Left lung (tissue), 10 donors: ENCODE data around the gene HES5. TPM values are rescaled to one million over a fixed set of nuclear protein-coding genes. Genes with fewer than 3 reads are reported as not detected.

Experiments used
- ATAC-seq: fragments of 200-7000 bp; cut with Tn5 transposase; one replicate; pipeline ENCODE4 v1.9.1; 2020; ENCODE audit warnings: moderate library complexity
- DNase-seq, 4 donors: peaks; one replicate each; pipeline ENCODE4 v3.0.0-alpha.2; 2013 to 2020
- H3K27ac ChIP-seq, 2 donors: fragments of 200-600 bp; sonication (generic) in 1 of 2; one replicate each; pipeline versions ENCODE4 v1.5.0 to v1.8.0; 2020 to 2021
- H3K27me3 ChIP-seq, 2 donors: fragments of 200-600 bp; sonication (generic) in 1 of 2; one replicate each; pipeline versions ENCODE4 v1.5.0 to v1.8.0; 2020 to 2021
- H3K36me3 ChIP-seq, 2 donors: fragments of 200-600 bp; sonication (generic) in 1 of 2; one replicate each; pipeline versions ENCODE4 v1.5.0 to v1.8.0; 2020 to 2021
- H3K4me1 ChIP-seq, 2 donors: fragments of 200-600 bp; one replicate each; pipeline ENCODE4 v1.8.0; 2021
- H3K4me3 ChIP-seq, 2 donors: fragments of 200-600 bp; sonication (generic) in 1 of 2; one replicate each; pipeline versions ENCODE4 v1.5.0 to v1.8.0; 2020 to 2021; ENCODE audit warnings: mild to moderate bottlenecking in 1 of 2
- H3K9me3 ChIP-seq, 2 donors: fragments of 200-600 bp; sonication (generic) in 1 of 2; one replicate each; pipeline versions ENCODE4 v1.5.0 to v1.8.0; 2020 to 2021
- intact Hi-C, 2 donors: fragments of 100-400 bp; cut with DNase I; formaldehyde crosslinking; loops; one replicate each; pipeline versions ENCODE4 v1.11.2 to v1.14.2; 2022
- polyA plus RNA-seq, 6 donors: library from polyadenylated mRNA; unstranded; fragments of 120-200 nt; gene quantifications; one replicate each; pipeline ENCODE4 v1.2.1, GENCODE V29; 2013; ENCODE audit not compliant: insufficient read length in 6 of 6
- total RNA-seq, 2 donors: library from RNA; stranded (reverse); fragmentation: NEBNext Ultra II Directional; extraction: Animal tissue kit (Norgen Biotek cat#: 25700); gene quantifications; one replicate each; pipeline ENCODE4 v1.2.1, GENCODE V29; 2021
- TF ChIP-seq, protein P1 (sequence below), 2 donors: fragments of 200-600 bp; sonication (generic) in 1 of 2; IDR thresholded peaks; one replicate each; pipeline versions ENCODE4 v1.5.0 to v1.8.0; 2021; ENCODE audit warnings: antibody characterized with exemption in 2 of 2
- donor health status: DM: no; HTN: yes; CAD: no.
- donor health status: DM: no; HTN: no; CAD: no.

HES5 gene
- total and polyA plus RNA-seq, 8 donors, result 0.21 to 1.2 (median 0.65) TPM

DNA sequence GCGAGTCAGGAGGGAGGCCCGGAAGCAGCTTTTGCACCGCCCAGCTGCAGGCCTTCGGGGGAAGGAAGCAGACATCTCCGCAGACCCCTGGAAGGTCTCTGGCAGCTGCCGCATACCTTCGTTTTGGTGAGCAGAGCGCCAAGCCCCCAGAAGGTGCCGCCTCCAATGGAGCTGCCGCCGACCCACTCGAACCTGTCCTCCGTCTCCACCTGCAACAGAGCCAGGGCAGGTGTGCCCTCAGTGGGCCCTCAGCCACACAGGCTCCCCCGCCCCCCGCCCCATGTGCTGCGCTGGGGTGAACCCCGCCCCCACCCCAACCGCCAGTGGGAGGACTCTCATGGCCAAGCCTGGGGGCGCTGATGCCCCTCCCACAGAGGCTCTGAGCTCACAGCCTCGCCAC lies 9.9 kb downstream of the HES5 start:
- H3K27me3 ChIP-seq, result no peaks in the 10 kb centered on the region
- H3K36me3 ChIP-seq, result peaks cover 0 to 65% of the 10 kb centered on the region in 2 donors
- H3K4me3 ChIP-seq, result no peak overlapping the region
- intact Hi-C loops, result no loop called here
- no peaks in the 10 kb centered on the region for H3K9me3 ChIP-seq
- no peak for ATAC-seq
- H3K4me1 ChIP-seq, result peaks cover 16 to 23% of the 10 kb centered on the region in 2 donors
- no peak for DNase-seq
- no peak overlapping the region for H3K27ac ChIP-seq
- TF ChIP-seq, protein P1, sequence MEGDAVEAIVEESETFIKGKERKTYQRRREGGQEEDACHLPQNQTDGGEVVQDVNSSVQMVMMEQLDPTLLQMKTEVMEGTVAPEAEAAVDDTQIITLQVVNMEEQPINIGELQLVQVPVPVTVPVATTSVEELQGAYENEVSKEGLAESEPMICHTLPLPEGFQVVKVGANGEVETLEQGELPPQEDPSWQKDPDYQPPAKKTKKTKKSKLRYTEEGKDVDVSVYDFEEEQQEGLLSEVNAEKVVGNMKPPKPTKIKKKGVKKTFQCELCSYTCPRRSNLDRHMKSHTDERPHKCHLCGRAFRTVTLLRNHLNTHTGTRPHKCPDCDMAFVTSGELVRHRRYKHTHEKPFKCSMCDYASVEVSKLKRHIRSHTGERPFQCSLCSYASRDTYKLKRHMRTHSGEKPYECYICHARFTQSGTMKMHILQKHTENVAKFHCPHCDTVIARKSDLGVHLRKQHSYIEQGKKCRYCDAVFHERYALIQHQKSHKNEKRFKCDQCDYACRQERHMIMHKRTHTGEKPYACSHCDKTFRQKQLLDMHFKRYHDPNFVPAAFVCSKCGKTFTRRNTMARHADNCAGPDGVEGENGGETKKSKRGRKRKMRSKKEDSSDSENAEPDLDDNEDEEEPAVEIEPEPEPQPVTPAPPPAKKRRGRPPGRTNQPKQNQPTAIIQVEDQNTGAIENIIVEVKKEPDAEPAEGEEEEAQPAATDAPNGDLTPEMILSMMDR (IDR thresholded peaks at IDR 0.05), result no peak

DNA sequence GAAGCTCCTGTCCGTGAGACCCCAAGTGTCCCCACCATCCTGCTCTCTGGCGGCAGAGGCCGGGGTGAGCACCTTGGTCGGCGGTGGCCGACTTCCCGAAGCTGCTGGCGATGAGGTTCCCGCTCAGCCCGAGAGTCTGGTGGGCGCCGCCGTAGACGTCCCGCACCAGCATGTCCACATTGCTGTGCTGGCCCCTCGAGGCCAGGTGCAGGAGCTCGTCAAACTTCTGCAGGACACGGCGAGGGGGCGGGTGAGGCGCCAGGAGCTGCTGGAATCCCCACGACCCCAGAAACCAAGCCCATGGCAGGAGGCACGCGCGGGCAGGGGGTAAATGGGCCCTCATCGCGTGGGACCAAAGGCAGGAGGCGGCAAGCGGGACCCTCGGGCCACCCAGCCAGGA lies 10.3 kb downstream of the HES5 start:
- DNase-seq, result no peak
- peaks cover 11 to 18% of the 10 kb centered on the region in 2 donors for H3K4me1 ChIP-seq
- H3K9me3 ChIP-seq, result no peaks in the 10 kb centered on the region
- TF ChIP-seq, protein P1 (IDR thresholded peaks at IDR 0.05), result no peak
- H3K27ac ChIP-seq, result no peak overlapping the region
- intact Hi-C loops, result no loop called here
- no peak for ATAC-seq
- no peak overlapping the region for H3K4me3 ChIP-seq
- H3K36me3 ChIP-seq, result peaks cover 0 to 70% of the 10 kb centered on the region in 2 donors
- no peaks in the 10 kb centered on the region for H3K27me3 ChIP-seq

DNA sequence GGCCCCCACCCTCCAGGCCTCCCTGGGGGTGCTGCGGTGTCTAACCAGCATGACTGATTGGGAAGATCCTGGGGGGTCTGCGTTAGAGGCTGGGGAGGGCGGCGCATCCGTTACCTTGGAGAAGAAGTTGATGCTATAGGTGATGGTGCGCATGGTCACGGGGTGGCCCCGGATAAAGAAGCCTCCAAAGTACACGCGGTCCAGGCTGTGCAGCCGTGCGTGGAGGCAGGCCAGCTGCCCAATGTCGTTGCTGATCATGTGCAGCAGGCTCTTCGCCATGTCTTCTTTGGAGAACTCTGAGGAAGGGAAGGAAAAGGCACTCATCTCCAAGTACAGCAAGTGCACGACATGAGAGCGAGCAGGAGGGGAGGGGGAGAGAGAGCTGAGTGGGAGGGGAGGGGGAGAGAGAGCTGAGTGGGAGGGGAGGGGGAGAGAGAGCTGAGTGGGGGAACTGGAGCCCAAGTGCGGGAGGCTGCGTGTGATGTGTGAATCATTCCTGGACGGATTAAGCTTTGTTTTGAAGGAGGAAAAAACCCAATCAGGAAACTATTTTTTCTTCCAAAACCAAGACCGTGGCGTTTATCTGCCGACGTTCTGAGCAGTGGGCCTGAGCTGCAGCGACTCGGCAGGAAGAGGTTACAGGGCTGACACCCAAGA lies 10.9 kb downstream of the HES5 start:
- ATAC-seq, result no peak

DNA sequence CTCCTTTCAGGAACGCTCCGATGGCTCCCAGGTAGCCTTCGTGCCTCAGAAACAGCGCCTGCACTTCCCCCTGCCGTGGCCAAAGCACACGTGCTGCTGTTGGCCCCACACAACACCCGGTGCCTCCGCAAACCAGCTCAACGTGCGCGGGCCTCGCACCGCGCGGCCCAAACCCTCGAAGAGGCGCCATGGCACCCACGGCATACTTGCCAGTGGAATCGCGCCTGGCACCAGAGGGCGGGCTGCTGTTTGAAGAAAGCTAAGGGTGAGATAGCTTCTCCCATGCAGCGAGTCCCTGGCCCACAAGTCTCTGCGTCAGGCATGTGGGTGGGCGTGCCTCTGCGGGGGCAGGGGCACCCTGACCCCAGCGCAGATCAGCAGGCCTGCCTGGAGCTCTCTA lies 11.5 kb downstream of the HES5 start:
- intact Hi-C loops, result no loop called here
- no peak overlapping the region for H3K27ac ChIP-seq
- peaks cover 0 to 6% of the 10 kb centered on the region in 2 donors for H3K4me1 ChIP-seq
- H3K36me3 ChIP-seq, result peaks cover 0 to 81% of the 10 kb centered on the region in 2 donors
- TF ChIP-seq, protein P1 (IDR thresholded peaks at IDR 0.05), result no peak
- DNase-seq (no peak), ATAC-seq (no peak)
- no peaks in the 10 kb centered on the region for H3K27me3 ChIP-seq
- H3K9me3 ChIP-seq, result no peaks in the 10 kb centered on the region
- H3K4me3 ChIP-seq, result no peak overlapping the region

More for the DNA sequence above, 10.9 kb downstream of the HES5 start:
- Histone ChIP-seq H3K4me1 (peaks cover 5 to 12% of the 10 kb centered on the region in 2 donors), H3K9me3 (no peaks in the 10 kb centered on the region), H3K27me3 (no peaks in the 10 kb centered on the region), H3K27ac (no peak overlapping the region), H3K4me3 (no peak overlapping the region), H3K36me3 (peaks cover 0 to 75% of the 10 kb centered on the region in 2 donors)
- TF ChIP-seq, protein P1 (IDR thresholded peaks at IDR 0.05), result no peak
- intact Hi-C loops, result no loop called here
- DNase-seq, result no peak

DNA sequence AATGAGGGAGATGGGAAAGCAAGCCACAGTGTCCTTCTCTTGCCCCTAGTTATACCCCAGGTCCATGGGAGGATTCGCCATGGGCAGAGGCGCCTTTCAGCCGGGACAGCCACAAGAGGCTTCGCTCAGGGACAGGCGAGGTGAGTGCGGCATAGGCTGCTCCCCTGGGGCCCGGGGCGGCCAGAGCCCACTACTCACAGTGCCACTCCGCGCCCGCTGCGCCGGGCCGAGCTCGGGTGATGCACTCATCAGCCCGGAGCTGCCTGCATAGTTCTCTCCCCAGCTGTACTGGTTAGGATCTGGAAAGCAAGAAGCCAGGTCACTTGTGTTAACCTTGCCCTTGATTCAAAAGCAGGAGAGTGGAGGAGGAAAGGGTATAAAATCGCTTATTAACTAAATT lies 12.1 kb downstream of the HES5 start:
- DNase-seq, result no peak
- H3K27ac ChIP-seq, result no peak overlapping the region
- peaks cover 0 to 87% of the 10 kb centered on the region in 2 donors for H3K36me3 ChIP-seq
- no peak for ATAC-seq
- no peak overlapping the region for H3K4me3 ChIP-seq
- no peaks in the 10 kb centered on the region for H3K27me3 ChIP-seq
- peaks cover 0 to under 1% of the 10 kb centered on the region in 2 donors for H3K4me1 ChIP-seq
- TF ChIP-seq, protein P1 (IDR thresholded peaks at IDR 0.05), result no peak
- intact Hi-C loops, result no loop called here
- no peaks in the 10 kb centered on the region for H3K9me3 ChIP-seq
